WTC11 (cell line): ENCODE results near the gene VPS8. TPM values are rescaled to one million over a fixed set of nuclear protein-coding genes. Genes with fewer than 3 reads are reported as not detected.

Experiments
- ATAC-seq: fragments of 200-7000 bp; cut with Tn5 transposase; 2 replicates; pipeline ENCODE4 v1.10.0; 2021; ENCODE audit warnings: mild to moderate bottlenecking, moderate library complexity
- CTCF ChIA-PET: fragments of 300-600 bp; sonication (Branson Sonifier 250); formaldehyde crosslinking; loops from one replicate; lab custom pipeline; 2021; ENCODE audit warnings: antibody characterized with exemption; lab: Charles Lee
- POLR2A ChIA-PET: fragments of 350-600 bp; sonication (Branson Sonifier 250); formaldehyde crosslinking; loops from one replicate; lab custom pipeline; 2021; ENCODE audit warnings: antibody characterized with exemption; lab: Charles Lee
- DNase-seq: peaks from one replicate; pipeline ENCODE4 v3.0.0; 2021; ENCODE audit warnings: low spot score
- H3K27ac Mint-ChIP-seq: 2 replicates; pipeline ENCODE4 v1.8.0; 2021; ENCODE audit warnings: mixed read lengths
- H3K27me3 Mint-ChIP-seq: 2 replicates; pipeline ENCODE4 v1.8.0; 2021; ENCODE audit warnings: low read depth, mild to moderate bottlenecking, moderate library complexity, mixed read lengths
- H3K36me3 Mint-ChIP-seq: 2 replicates; pipeline ENCODE4 v1.8.0; 2021; ENCODE audit warnings: mixed read lengths
- H3K4me1 Mint-ChIP-seq: 2 replicates; pipeline ENCODE4 v1.8.0; 2022; ENCODE audit warnings: mixed read lengths
- H3K4me3 Mint-ChIP-seq: 2 replicates; pipeline ENCODE4 v1.8.0; 2021; ENCODE audit warnings: mild to moderate bottlenecking, moderate library complexity, mixed read lengths
- H3K9me3 Mint-ChIP-seq: 2 replicates; pipeline ENCODE4 v1.8.0; 2021; ENCODE audit warnings: mixed read lengths
- ATF1 ChIP-seq: sonication (generic); formaldehyde crosslinking; IDR thresholded peaks from 2 replicates; pipeline ENCODE4 v1.8.1; 2023; ENCODE audit warnings: mild to moderate bottlenecking, moderate library complexity, missing genetic modification reagents
- EMX1 ChIP-seq: fragments of 250-450 bp; sonication (Bioruptor Pico); IDR thresholded peaks from 2 replicates; pipeline ENCODE4 v1.8.0; 2021; ENCODE audit warnings: mild to moderate bottlenecking
- FOXP1 ChIP-seq: sonication (generic); formaldehyde crosslinking; IDR thresholded peaks from 2 replicates; pipeline ENCODE4 v1.8.0; 2022; ENCODE audit warnings: missing genetic modification reagents, mild to moderate bottlenecking, moderate library complexity, borderline replicate concordance
- NFATC4 ChIP-seq: fragments of 250-450 bp; sonication (Bioruptor Pico); IDR thresholded peaks from 2 replicates; pipeline ENCODE4 v1.9.0; 2021; ENCODE audit warnings: mild to moderate bottlenecking
- RORB ChIP-seq: fragments of 250-450 bp; sonication (Bioruptor Pico); IDR thresholded peaks from 2 replicates; pipeline ENCODE4 v1.9.0; 2021; ENCODE audit warnings: mild to moderate bottlenecking
- SP1 ChIP-seq: sonication (generic); formaldehyde crosslinking; conservative IDR thresholded peaks from 2 replicates; pipeline ENCODE4 v1.8.1; 2022; ENCODE audit warnings: missing genetic modification reagents
- TEAD4 ChIP-seq: sonication (generic); formaldehyde crosslinking; IDR thresholded peaks from 2 replicates; pipeline ENCODE4 v1.8.0; 2022; ENCODE audit warnings: mild to moderate bottlenecking, missing genetic modification reagents
- ZNF121 ChIP-seq: sonication (generic); formaldehyde crosslinking; IDR thresholded peaks from 2 replicates; pipeline ENCODE4 v1.8.0; 2023; ENCODE audit warnings: missing genetic modification reagents
- ZNF232 ChIP-seq: sonication (generic); formaldehyde crosslinking; IDR thresholded peaks from 2 replicates; pipeline ENCODE4 v1.8.0; 2022; ENCODE audit warnings: mild to moderate bottlenecking, missing genetic modification reagents
- total RNA-seq: library from RNA; stranded (reverse); gene quantifications from 3 replicates; pipeline ENCODE4 v1.2.3, GENCODE V29; 2021
- TF ChIP-seq, protein P1 (sequence below): sonication (generic); formaldehyde crosslinking; IDR thresholded peaks from 2 replicates; pipeline ENCODE4 v1.8.1; 2023; ENCODE audit warnings: mild to moderate bottlenecking, missing genetic modification reagents, moderate library complexity
- TF ChIP-seq, protein P2 (sequence below): sonication (generic); formaldehyde crosslinking; IDR thresholded peaks from 2 replicates; pipeline ENCODE4 v1.8.0; 2023; ENCODE audit warnings: missing genetic modification reagents, mild to moderate bottlenecking, borderline replicate concordance
- TF ChIP-seq, protein P3 (sequence below): sonication (generic); formaldehyde crosslinking; IDR thresholded peaks from 2 replicates; pipeline ENCODE4 v1.8.1; 2023; ENCODE audit warnings: mild to moderate bottlenecking, missing genetic modification reagents, borderline replicate concordance
- TF ChIP-seq, protein P4 (sequence below): sonication (generic); formaldehyde crosslinking; IDR thresholded peaks from 2 replicates; pipeline ENCODE4 v1.8.0; 2022; ENCODE audit warnings: mild to moderate bottlenecking, missing genetic modification reagents
- TF ChIP-seq, protein P5 (sequence below): fragments of 250-450 bp; sonication (Bioruptor Pico); IDR thresholded peaks from 2 replicates; pipeline ENCODE4 v1.9.0; 2021; ENCODE audit warnings: moderate library complexity, mild to moderate bottlenecking, inconsistent platforms, borderline replicate concordance

Gene VPS8
- total RNA-seq, 1 experiment from 2014 or later = 44.9 TPM

DNA sequence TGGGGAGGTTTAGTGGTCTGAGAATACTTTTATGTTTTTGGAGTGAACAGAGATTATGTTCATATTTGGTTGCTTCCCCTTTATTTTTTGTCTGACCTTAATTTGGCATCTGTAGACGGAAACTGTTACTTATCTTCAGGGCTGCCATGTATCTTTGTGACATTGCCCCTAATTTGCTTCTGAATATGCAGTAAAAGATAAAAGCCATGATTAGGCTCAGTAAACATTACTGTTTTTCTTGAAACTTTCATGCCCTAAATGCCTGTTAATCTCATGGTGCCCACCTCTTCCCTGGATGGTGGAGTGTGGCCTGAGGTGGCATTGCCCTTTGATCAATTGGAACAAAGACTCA lies 234.2 kb downstream of the VPS8 start:
- POLR2A ChIA-PET = no interaction called here
- no peak overlapping the region for H3K27ac Mint-ChIP-seq

DNA sequence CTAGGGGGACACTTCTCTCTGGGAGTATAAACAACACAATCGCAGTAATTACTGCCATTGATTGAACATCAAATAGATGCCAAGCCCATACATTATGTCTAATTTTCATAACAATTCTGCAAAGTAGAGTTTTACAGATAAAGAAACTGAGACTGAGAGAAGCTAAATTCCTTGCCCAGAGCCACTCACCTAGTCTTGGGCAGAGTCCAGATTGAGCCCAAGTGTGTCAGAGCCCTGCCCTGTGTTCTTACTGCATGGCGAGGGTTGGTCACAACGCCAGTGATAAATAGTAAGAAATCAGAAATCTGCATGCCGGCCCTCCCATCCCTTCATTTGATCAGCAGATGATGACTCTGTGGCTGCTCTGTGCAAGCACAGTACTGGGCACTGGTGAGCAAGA lies 234.6 kb downstream of the VPS8 start:
- ATAC-seq = no peak
- H3K27ac Mint-ChIP-seq = no peak overlapping the region
- H3K4me1 Mint-ChIP-seq = peaks cover 7% of the 10 kb centered on the region
- TF ChIP-seq RORB (CRISPR knock-in tag) (no peak), FOXP1 (CRISPR knock-in tag) (no peak)
- DNase-seq = no peak
- CTCF ChIA-PET = interaction anchor here (1.4 kb wide), 1 partner anchor 18 kb away, joined by 3 read pairs; no protein-coding TSS in a partner anchor
- peaks cover 16% of the 10 kb centered on the region for H3K36me3 Mint-ChIP-seq
- no peaks in the 10 kb centered on the region for H3K27me3 Mint-ChIP-seq
- H3K4me3 Mint-ChIP-seq = no peak overlapping the region
- POLR2A ChIA-PET = no interaction called here
- H3K9me3 Mint-ChIP-seq = no peaks in the 10 kb centered on the region

More for the DNA sequence above, 234.2 kb downstream of the VPS8 start:
- Mint-ChIP-seq H3K4me1 (peaks cover 7% of the 10 kb centered on the region), H3K36me3 (peaks cover 16% of the 10 kb centered on the region), H3K9me3 (no peaks in the 10 kb centered on the region), H3K27me3 (no peaks in the 10 kb centered on the region), H3K4me3 (no peak overlapping the region)
- ATAC-seq (no peak), DNase-seq (no peak)
- TF ChIP-seq ZNF232 (CRISPR knock-in tag) (no peak), ZNF121 (CRISPR knock-in tag) (no peak), TEAD4 (CRISPR knock-in tag) (no peak), EMX1 (CRISPR knock-in tag) (no peak), NFATC4 (CRISPR knock-in tag) (no peak), ATF1 (no peak), SP1 (CRISPR knock-in tag) (no peak)
- TF ChIP-seq, protein P1, sequence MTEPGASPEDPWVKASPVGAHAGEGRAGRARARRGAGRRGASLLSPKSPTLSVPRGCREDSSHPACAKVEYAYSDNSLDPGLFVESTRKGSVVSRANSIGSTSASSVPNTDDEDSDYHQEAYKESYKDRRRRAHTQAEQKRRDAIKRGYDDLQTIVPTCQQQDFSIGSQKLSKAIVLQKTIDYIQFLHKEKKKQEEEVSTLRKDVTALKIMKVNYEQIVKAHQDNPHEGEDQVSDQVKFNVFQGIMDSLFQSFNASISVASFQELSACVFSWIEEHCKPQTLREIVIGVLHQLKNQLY (CRISPR knock-in tag) = no peak
- TF ChIP-seq, protein P2, sequence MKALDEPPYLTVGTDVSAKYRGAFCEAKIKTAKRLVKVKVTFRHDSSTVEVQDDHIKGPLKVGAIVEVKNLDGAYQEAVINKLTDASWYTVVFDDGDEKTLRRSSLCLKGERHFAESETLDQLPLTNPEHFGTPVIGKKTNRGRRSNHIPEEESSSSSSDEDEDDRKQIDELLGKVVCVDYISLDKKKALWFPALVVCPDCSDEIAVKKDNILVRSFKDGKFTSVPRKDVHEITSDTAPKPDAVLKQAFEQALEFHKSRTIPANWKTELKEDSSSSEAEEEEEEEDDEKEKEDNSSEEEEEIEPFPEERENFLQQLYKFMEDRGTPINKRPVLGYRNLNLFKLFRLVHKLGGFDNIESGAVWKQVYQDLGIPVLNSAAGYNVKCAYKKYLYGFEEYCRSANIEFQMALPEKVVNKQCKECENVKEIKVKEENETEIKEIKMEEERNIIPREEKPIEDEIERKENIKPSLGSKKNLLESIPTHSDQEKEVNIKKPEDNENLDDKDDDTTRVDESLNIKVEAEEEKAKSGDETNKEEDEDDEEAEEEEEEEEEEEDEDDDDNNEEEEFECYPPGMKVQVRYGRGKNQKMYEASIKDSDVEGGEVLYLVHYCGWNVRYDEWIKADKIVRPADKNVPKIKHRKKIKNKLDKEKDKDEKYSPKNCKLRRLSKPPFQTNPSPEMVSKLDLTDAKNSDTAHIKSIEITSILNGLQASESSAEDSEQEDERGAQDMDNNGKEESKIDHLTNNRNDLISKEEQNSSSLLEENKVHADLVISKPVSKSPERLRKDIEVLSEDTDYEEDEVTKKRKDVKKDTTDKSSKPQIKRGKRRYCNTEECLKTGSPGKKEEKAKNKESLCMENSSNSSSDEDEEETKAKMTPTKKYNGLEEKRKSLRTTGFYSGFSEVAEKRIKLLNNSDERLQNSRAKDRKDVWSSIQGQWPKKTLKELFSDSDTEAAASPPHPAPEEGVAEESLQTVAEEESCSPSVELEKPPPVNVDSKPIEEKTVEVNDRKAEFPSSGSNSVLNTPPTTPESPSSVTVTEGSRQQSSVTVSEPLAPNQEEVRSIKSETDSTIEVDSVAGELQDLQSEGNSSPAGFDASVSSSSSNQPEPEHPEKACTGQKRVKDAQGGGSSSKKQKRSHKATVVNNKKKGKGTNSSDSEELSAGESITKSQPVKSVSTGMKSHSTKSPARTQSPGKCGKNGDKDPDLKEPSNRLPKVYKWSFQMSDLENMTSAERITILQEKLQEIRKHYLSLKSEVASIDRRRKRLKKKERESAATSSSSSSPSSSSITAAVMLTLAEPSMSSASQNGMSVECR (CRISPR knock-in tag) = no peak
- TF ChIP-seq, protein P3, sequence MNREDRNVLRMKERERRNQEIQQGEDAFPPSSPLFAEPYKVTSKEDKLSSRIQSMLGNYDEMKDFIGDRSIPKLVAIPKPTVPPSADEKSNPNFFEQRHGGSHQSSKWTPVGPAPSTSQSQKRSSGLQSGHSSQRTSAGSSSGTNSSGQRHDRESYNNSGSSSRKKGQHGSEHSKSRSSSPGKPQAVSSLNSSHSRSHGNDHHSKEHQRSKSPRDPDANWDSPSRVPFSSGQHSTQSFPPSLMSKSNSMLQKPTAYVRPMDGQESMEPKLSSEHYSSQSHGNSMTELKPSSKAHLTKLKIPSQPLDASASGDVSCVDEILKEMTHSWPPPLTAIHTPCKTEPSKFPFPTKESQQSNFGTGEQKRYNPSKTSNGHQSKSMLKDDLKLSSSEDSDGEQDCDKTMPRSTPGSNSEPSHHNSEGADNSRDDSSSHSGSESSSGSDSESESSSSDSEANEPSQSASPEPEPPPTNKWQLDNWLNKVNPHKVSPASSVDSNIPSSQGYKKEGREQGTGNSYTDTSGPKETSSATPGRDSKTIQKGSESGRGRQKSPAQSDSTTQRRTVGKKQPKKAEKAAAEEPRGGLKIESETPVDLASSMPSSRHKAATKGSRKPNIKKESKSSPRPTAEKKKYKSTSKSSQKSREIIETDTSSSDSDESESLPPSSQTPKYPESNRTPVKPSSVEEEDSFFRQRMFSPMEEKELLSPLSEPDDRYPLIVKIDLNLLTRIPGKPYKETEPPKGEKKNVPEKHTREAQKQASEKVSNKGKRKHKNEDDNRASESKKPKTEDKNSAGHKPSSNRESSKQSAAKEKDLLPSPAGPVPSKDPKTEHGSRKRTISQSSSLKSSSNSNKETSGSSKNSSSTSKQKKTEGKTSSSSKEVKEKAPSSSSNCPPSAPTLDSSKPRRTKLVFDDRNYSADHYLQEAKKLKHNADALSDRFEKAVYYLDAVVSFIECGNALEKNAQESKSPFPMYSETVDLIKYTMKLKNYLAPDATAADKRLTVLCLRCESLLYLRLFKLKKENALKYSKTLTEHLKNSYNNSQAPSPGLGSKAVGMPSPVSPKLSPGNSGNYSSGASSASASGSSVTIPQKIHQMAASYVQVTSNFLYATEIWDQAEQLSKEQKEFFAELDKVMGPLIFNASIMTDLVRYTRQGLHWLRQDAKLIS = no peak
- TF ChIP-seq, protein P4, sequence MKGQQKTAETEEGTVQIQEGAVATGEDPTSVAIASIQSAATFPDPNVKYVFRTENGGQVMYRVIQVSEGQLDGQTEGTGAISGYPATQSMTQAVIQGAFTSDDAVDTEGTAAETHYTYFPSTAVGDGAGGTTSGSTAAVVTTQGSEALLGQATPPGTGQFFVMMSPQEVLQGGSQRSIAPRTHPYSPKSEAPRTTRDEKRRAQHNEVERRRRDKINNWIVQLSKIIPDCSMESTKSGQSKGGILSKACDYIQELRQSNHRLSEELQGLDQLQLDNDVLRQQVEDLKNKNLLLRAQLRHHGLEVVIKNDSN (CRISPR knock-in tag) = no peak
- TF ChIP-seq, protein P5, sequence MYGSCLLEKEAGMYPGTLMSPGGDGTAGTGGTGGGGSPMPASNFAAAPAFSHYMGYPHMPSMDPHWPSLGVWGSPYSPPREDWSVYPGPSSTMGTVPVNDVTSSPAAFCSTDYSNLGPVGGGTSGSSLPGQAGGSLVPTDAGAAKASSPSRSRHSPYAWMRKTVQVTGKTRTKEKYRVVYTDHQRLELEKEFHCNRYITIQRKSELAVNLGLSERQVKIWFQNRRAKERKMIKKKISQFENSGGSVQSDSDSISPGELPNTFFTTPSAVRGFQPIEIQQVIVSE (CRISPR knock-in tag) = no peak
- CTCF ChIA-PET = interaction anchor here (1.1 kb wide), 1 partner anchor 25 kb away, joined by 3 read pairs; no protein-coding TSS in a partner anchor
